SK-N-SH (cell line): ENCODE measurements around the gene SPPL2C. TPM values are rescaled to one million over a fixed set of nuclear protein-coding genes. Genes with fewer than 3 reads are reported as not detected.

Source experiments
- CTCF ChIA-PET: fragments of 300-600, 350-600 bp; formaldehyde crosslinking; extraction: SDS; loops from one replicate; lab custom pipeline; 2021; lab: Yijun Ruan, JAX
- POLR2A ChIA-PET: fragments of 350-600 bp; sonication (Branson Sonifier 250); formaldehyde crosslinking; extraction: SDS; loops from one replicate; lab custom pipeline; 2020; ENCODE audit warnings: antibody characterized with exemption, inconsistent platforms; lab: Yijun Ruan, JAX
- DNase-seq: peaks from one replicate; pipeline ENCODE4 v3.0.0; 2012
- H2AFZ ChIP-seq: fragments of 200-600 bp; sonication (generic); 2 replicates; pipeline ENCODE4 v1.8.1; 2016; ENCODE audit warnings: antibody characterized with exemption, mild to moderate bottlenecking, low read depth
- H3F3A ChIP-seq: fragments of 200-600 bp; sonication (generic); replicated peaks from 2 replicates; pipeline ENCODE3; 2016; ENCODE audit warnings: antibody characterized with exemption, mild to moderate bottlenecking; ENCODE audit not compliant: insufficient read depth
- H3K27ac ChIP-seq, 2 experiments: fragments of 200-500 bp in 1 of 2; fragments of 200-600 bp in 1 of 2; sonication (Bioruptor generic) in 1 of 2; sonication (generic), shearing (Covaris generic) in 1 of 2; 2 replicates each; pipeline versions ENCODE4 v1.5.1 to v1.6.1; 2014 to 2016; ENCODE audit warnings: low read depth in 2 of 2, inconsistent platforms in 1 of 2, low read length in 1 of 2, mild to moderate bottlenecking in 1 of 2, mixed read lengths in 1 of 2
- H3K27me3 ChIP-seq: fragments of 200-600 bp; sonication (generic), shearing (Covaris generic); 2 replicates; pipeline ENCODE4 v1.6.1; 2016; ENCODE audit warnings: mixed run types; ENCODE audit not compliant: insufficient read depth
- H3K36me3 ChIP-seq, 2 experiments: fragments of 200-500 bp in 1 of 2; fragments of 200-600 bp in 1 of 2; sonication (Bioruptor generic) in 1 of 2; sonication (generic) in 1 of 2; replicated peaks in 1 of 2; 2 replicates each; pipeline versions ENCODE3 to v1.5.1; 2014 to 2016; ENCODE audit warnings: low read length in 1 of 2, mild to moderate bottlenecking in 1 of 2; ENCODE audit not compliant: insufficient read depth in 2 of 2, control insufficient read depth in 1 of 2
- H3K4me1 ChIP-seq, 2 experiments: fragments of 200-500 bp in 1 of 2; fragments of 200-600 bp in 1 of 2; sonication (Bioruptor generic) in 1 of 2; sonication (generic), shearing (Covaris generic) in 1 of 2; 2 replicates each; pipeline versions ENCODE4 v1.5.1 to v1.6.1; 2014 to 2016; ENCODE audit warnings: low read depth in 1 of 2, low read length in 1 of 2, mixed run types in 1 of 2; ENCODE audit not compliant: insufficient read depth in 2 of 2, control insufficient read depth in 1 of 2
- H3K4me2 ChIP-seq: fragments of 200-600 bp; sonication (generic), shearing (Covaris generic); 2 replicates; pipeline ENCODE4 v1.6.1; 2017; ENCODE audit warnings: mixed run types
- H3K4me3 ChIP-seq, 2 experiments: fragments of 200-500 bp in 1 of 2; fragments of 200-600 bp in 1 of 2; sonication (Bioruptor generic) in 1 of 2; sonication (generic), shearing (Covaris generic) in 1 of 2; 2 replicates each; pipeline versions ENCODE4 v1.5.1 to v1.8.1; 2014 to 2016; ENCODE audit warnings: low read depth in 2 of 2, inconsistent platforms in 1 of 2, low read length in 1 of 2, mild to moderate bottlenecking in 1 of 2, mixed read lengths in 1 of 2, moderate library complexity in 1 of 2
- H3K79me2 ChIP-seq: fragments of 200-600 bp; sonication (generic); 2 replicates; pipeline ENCODE4 v1.8.1; 2017; ENCODE audit warnings: mild to moderate bottlenecking; ENCODE audit not compliant: insufficient read depth
- H3K9ac ChIP-seq: fragments of 200-600 bp; sonication (generic); 2 replicates; pipeline ENCODE4 v1.6.1; 2017; ENCODE audit warnings: mixed run types
- H3K9me2 ChIP-seq: fragments of 200-600 bp; sonication (generic); 2 replicates; pipeline ENCODE4 v1.6.1; 2017; ENCODE audit warnings: mixed run types
- H3K9me3 ChIP-seq: fragments of 200-600 bp; sonication (generic); 2 replicates; pipeline ENCODE4 v1.6.1; 2017; ENCODE audit warnings: mixed run types, mild to moderate bottlenecking, moderate library complexity
- H4K20me1 ChIP-seq: fragments of 200-600 bp; sonication (generic); 2 replicates; pipeline ENCODE4 v1.6.1; 2017; ENCODE audit warnings: mild to moderate bottlenecking, mixed run types; ENCODE audit not compliant: insufficient read depth
- CHD2 ChIP-seq: fragments of 150-350 bp; IDR thresholded peaks from 2 replicates; pipeline ENCODE4 v1.6.1; 2018; ENCODE audit warnings: low read length; ENCODE audit not compliant: partially characterized antibody
- EP300 ChIP-seq, 2 experiments: IDR thresholded peaks; 2 replicates each; pipeline versions ENCODE4 v1.4.0 to v1.6.1; 2012; ENCODE audit warnings: borderline replicate concordance in 1 of 2, low read depth in 1 of 2, low read length in 1 of 2
- FOSL2 ChIP-seq: IDR thresholded peaks from 2 replicates; pipeline ENCODE4 v1.4.0; 2012; ENCODE audit warnings: low read depth, mild to moderate bottlenecking, moderate library complexity, borderline replicate concordance
- IRF3 ChIP-seq: fragments of 150-350 bp; IDR thresholded peaks from 2 replicates; pipeline ENCODE4 v1.6.1; 2016; ENCODE audit warnings: mild to moderate bottlenecking, low read depth, low read length
- MEF2A ChIP-seq: IDR thresholded peaks from 2 replicates; pipeline ENCODE4 v1.4.0; 2012; ENCODE audit warnings: low read depth, borderline replicate concordance
- MXI1 ChIP-seq: IDR thresholded peaks from 2 replicates; pipeline ENCODE4 v1.6.1; 2012; ENCODE audit warnings: mild to moderate bottlenecking, low read depth, low read length, improper control_type of control experiment
- NFIC ChIP-seq: IDR thresholded peaks from 2 replicates; pipeline ENCODE4 v1.4.0; 2012; ENCODE audit warnings: borderline replicate concordance
- PBX3 ChIP-seq: IDR thresholded peaks from 2 replicates; pipeline ENCODE4; 2012
- POLR2AphosphoS5 ChIP-seq: IDR thresholded peaks from 2 replicates; pipeline ENCODE4 v1.6.1; 2012; ENCODE audit warnings: low read depth, low read length
- RAD21 ChIP-seq: IDR thresholded peaks from 2 replicates; pipeline ENCODE4 v1.6.1; 2012; ENCODE audit warnings: mild to moderate bottlenecking, low read length
- RCOR1 ChIP-seq: fragments of 150-350 bp; IDR thresholded peaks from 2 replicates; pipeline ENCODE4 v1.6.1; 2017; ENCODE audit warnings: antibody characterized with exemption, low read length
- RFX5 ChIP-seq: IDR thresholded peaks from 2 replicates; pipeline ENCODE4 v1.6.1; 2012; ENCODE audit warnings: mild to moderate bottlenecking, improper control_type of control experiment, low read length
- RXRA ChIP-seq: IDR thresholded peaks from 2 replicates; pipeline ENCODE4 v1.4.0; 2012; ENCODE audit warnings: low read depth, mild to moderate bottlenecking, borderline replicate concordance
- SIN3A ChIP-seq: IDR thresholded peaks from 2 replicates; pipeline ENCODE4 v1.6.1; 2012; ENCODE audit warnings: low read depth, mild to moderate bottlenecking, low read length, moderate library complexity, borderline replicate concordance
- TCF12 ChIP-seq: IDR thresholded peaks from 2 replicates; pipeline ENCODE4 v1.4.0; 2012
- TEAD4 ChIP-seq: IDR thresholded peaks from 2 replicates; pipeline ENCODE4 v1.4.0; 2012; ENCODE audit warnings: mild to moderate bottlenecking, borderline replicate concordance; ENCODE audit not compliant: insufficient read depth
- USF2 ChIP-seq: fragments of 150-350 bp; IDR thresholded peaks from 2 replicates; pipeline ENCODE4 v1.6.1; 2017; ENCODE audit warnings: antibody characterized with exemption, low read length, low read depth, borderline replicate concordance
- WGBS: methylation state at CpG from one replicate; pipeline ENCODE4 v1.1.6; 2017; ENCODE audit warnings: low lambda C conversion rate; 5-methylcytosine and 5-hydroxymethylcytosine counted together
- polyA plus RNA-seq, 3 experiments: library from polyadenylated mRNA; depleted of rRNA; stranded (reverse); fragments of >200 nt; gene quantifications; 2 replicates each; pipeline ENCODE4 v1.2.3, GENCODE V29; 2012

Gene SPPL2C
- polyA plus RNA-seq, 1 of the 3 experiments (the other 2 are of a cell fraction) = not detected

- H3K4me2 ChIP-seq = no peak overlapping the region
- peaks cover 17% of the 10 kb centered on the region for H3K27me3 ChIP-seq
- H3K79me2 ChIP-seq = no peaks in the 10 kb centered on the region
- H3K36me3 ChIP-seq = no peaks in the 10 kb centered on the region
- H3K27ac ChIP-seq = no peak overlapping the region
- DNase-seq = no peak
- peaks cover 0 to 7% of the 10 kb centered on the region in 2 experiments; a peak in 1 of 4 replicates for H3K4me1 ChIP-seq
- H4K20me1 ChIP-seq = no peaks in the 10 kb centered on the region
- H2AFZ ChIP-seq = no peak overlapping the region
- TF ChIP-seq TCF12 (no peak), PBX3 (no peak), FOSL2 (no peak), RXRA (no peak), TEAD4 (no peak), MEF2A (no peak), MXI1 (no peak), NFIC (no peak), IRF3 (no peak), POLR2AphosphoS5 (no peak), SIN3A (no peak), CHD2 (no peak), RFX5 (no peak), EP300 (IDR thresholded peaks at IDR 0.05; ENCODE audit: borderline replicate concordance in 1 of 2, low read depth in 1 of 2, low read length in 1 of 2) (no peak), USF2 (no peak), RAD21 (no peak), RCOR1 (no peak)
- no peak overlapping the region for H3K9ac ChIP-seq
- POLR2A ChIA-PET = no interaction called here
- H3K9me3 ChIP-seq = no peaks in the 10 kb centered on the region
- CTCF ChIA-PET = interaction anchor here (0.9 to 17.2 kb wide), 5 partner anchors 10 to 202 kb away, joined by 3 to 327 read pairs (median 5); partner anchors contain the start of gene MAPT
- no peaks in the 10 kb centered on the region for H3F3A ChIP-seq
- no peaks in the 10 kb centered on the region for H3K9me2 ChIP-seq
- H3K4me3 ChIP-seq = no peak overlapping the region
- WGBS = 38% methylated on average over 7 of the region's 7 CpGs
Observed at GRCh38 chr17:45841883-45842525, 2.7 kb upstream of the SPPL2C start.
